ENCODE results near the gene LIMK1.
A peak's percentile ranks its signal among the peaks of the same experiment; 100 is the strongest.
"Not testable (repeated sequence)": the region's sequence is repeated elsewhere in the genome, so short reads cannot be mapped to it uniquely, and the experiment has no call there.

Gene LIMK1

GRCh38 chr7:74083117-74083876, at the start of gene LIMK1:
TSS of gene LIMK1 (plus strand) at chr7:74083804. CDS start at chr7:74083991, 187 bp downstream.
- peak; percentile 60 for DNase-seq (ENCODE audit: low read depth)

- DNase-seq (ENCODE audit: low read depth), result no peak
Observed at GRCh38 chr7:74037609-74038008, 46.0 kb upstream of the LIMK1 start.

GRCh38 chr7:74038194-74038961, 45.2 kb upstream of the LIMK1 start:
- no peak for DNase-seq (ENCODE audit: low read depth)

GRCh38 chr7:74039337-74039736, 44.3 kb upstream of the LIMK1 start:
- no peak for DNase-seq (ENCODE audit: low read depth)

GRCh38 chr7:74040101-74040790, 43.4 kb upstream of the LIMK1 start:
- no peak for DNase-seq (ENCODE audit: low read depth)

- no peak for DNase-seq (ENCODE audit: low read depth)
Observed at GRCh38 chr7:74040791-74041520, 42.6 kb upstream of the LIMK1 start.

- no peak for DNase-seq (ENCODE audit: low read depth)
Observed at GRCh38 chr7:74042746-74043522, 40.7 kb upstream of the LIMK1 start.

GRCh38 chr7:74043523-74043951, 40.1 kb upstream of the LIMK1 start:
- DNase-seq (ENCODE audit: low read depth), result no peak

GRCh38 chr7:74044366-74045350, 38.9 kb upstream of the LIMK1 start:
- DNase-seq (ENCODE audit: low read depth), result no peak

GRCh38 chr7:74046581-74046980, 37.0 kb upstream of the LIMK1 start:
- not testable (repeated sequence) for DNase-seq (ENCODE audit: low read depth)

- no peak for DNase-seq (ENCODE audit: low read depth)
Observed at GRCh38 chr7:74047804-74048380, 35.7 kb upstream of the LIMK1 start.

GRCh38 chr7:74048999-74049599, 34.5 kb upstream of the LIMK1 start:
- no peak for DNase-seq (ENCODE audit: low read depth)

- no peak for DNase-seq (ENCODE audit: low read depth)
Observed at GRCh38 chr7:74049997-74050798, 33.4 kb upstream of the LIMK1 start.

- DNase-seq (ENCODE audit: low read depth), result no peak
Observed at GRCh38 chr7:74051193-74051592, 32.4 kb upstream of the LIMK1 start.

GRCh38 chr7:74051629-74052410, 31.8 kb upstream of the LIMK1 start:
- no peak for DNase-seq (ENCODE audit: low read depth)

- no peak for DNase-seq (ENCODE audit: low read depth)
Observed at GRCh38 chr7:74052628-74053027, 31.0 kb upstream of the LIMK1 start.

- DNase-seq (ENCODE audit: low read depth), result no peak
Observed at GRCh38 chr7:74053589-74054186, 29.9 kb upstream of the LIMK1 start.
